B cell (primary cell): Measurements from ENCODE around the gene WDR62. TPM values are rescaled to one million over a fixed set of nuclear protein-coding genes. Genes with fewer than 3 reads are reported as not detected.

Experiments
- ATAC-seq: fragments of 200-7000 bp; cut with Tn5 transposase; one replicate; pipeline ENCODE4 v1.10.0; 2021; ENCODE audit warnings: low read depth, mild to moderate bottlenecking, moderate number of reproducible peaks, moderate library complexity
- CTCF ChIA-PET: fragments of 350-600 bp; sonication (Branson Sonifier 250); formaldehyde crosslinking; loops from one replicate; lab custom pipeline; 2021; ENCODE audit warnings: antibody characterized with exemption, inconsistent platforms; lab: Charles Lee
- POLR2A ChIA-PET: fragments of 350-600 bp; sonication (Branson Sonifier 250); formaldehyde crosslinking; loops from one replicate; lab custom pipeline; 2021; ENCODE audit warnings: antibody characterized with exemption; lab: Charles Lee
- DNase-seq: peaks from one replicate; pipeline ENCODE4 v3.0.0; 2013
- H2AFZ ChIP-seq: 2 replicates; pipeline ENCODE4 v1.6.1; 2012; ENCODE audit warnings: mild to moderate bottlenecking, low read depth, low read length; ENCODE audit not compliant: insufficient read depth, poor library complexity, severe bottlenecking
- H3K27ac ChIP-seq, 2 donors: 1 replicate in 1 of 2; 2 replicates in 1 of 2; pipeline ENCODE4 v1.5.1; 2012 to 2013; ENCODE audit warnings: low read length in 2 of 2, mild to moderate bottlenecking in 2 of 2, moderate library complexity in 1 of 2
- H3K27me3 ChIP-seq, 4 experiments: fragments of 200-600 bp in 1 of 4; sonication (generic) in 1 of 4; replicated peaks in 1 of 4; 1 replicate in 2 of 4; 2 replicates in 2 of 4; pipeline versions ENCODE4 v1.6.1 to v1.7.0; 2013 to 2016; ENCODE audit warnings: low read length in 3 of 4, mild to moderate bottlenecking in 2 of 4, mixed read lengths in 1 of 4, moderate library complexity in 1 of 4; ENCODE audit not compliant: insufficient read depth in 4 of 4, control insufficient read depth in 3 of 4; ENCODE audit errors: control extremely low read depth in 1 of 4
- H3K36me3 ChIP-seq, 2 experiments: replicated peaks in 1 of 2; 1 replicate in 1 of 2; 2 replicates in 1 of 2; pipeline versions ENCODE4 v1.6.1 to v1.7.1; 2013; ENCODE audit warnings: low read length in 1 of 2; ENCODE audit not compliant: insufficient read depth in 2 of 2, control insufficient read depth in 1 of 2; ENCODE audit errors: control extremely low read depth in 1 of 2, extremely low read depth in 1 of 2
- H3K4me1 ChIP-seq, 2 donors: fragments of 200-600 bp in 1 of 2; sonication (generic) in 1 of 2; 1 replicate in 1 of 2; 2 replicates in 1 of 2; pipeline versions ENCODE4 v1.5.1 to v1.6.1; 2013 to 2017; ENCODE audit warnings: low read length in 2 of 2; ENCODE audit not compliant: control insufficient read depth in 2 of 2, insufficient read depth in 2 of 2
- H3K4me2 ChIP-seq: replicated peaks from 2 replicates; pipeline ENCODE3; 2012; ENCODE audit warnings: mild to moderate bottlenecking, low read depth, low read length; ENCODE audit not compliant: poor library complexity, severe bottlenecking
- H3K4me3 ChIP-seq, 5 experiments: fragments of 200-600 bp in 1 of 5; sonication (generic) in 1 of 5; 1 replicate in 3 of 5; 2 replicates in 2 of 5; pipeline versions ENCODE4 v1.5.1 to v1.7.0; 2011 to 2016; ENCODE audit warnings: low read length in 4 of 5, mild to moderate bottlenecking in 4 of 5, low read depth in 2 of 5, control low read depth in 1 of 5, moderate library complexity in 1 of 5; ENCODE audit not compliant: insufficient read depth in 1 of 5; ENCODE audit errors: control extremely low read depth in 1 of 5, extremely low read depth in 1 of 5
- H3K79me2 ChIP-seq: fragments of 200-600 bp; sonication (generic); one replicate; pipeline ENCODE4 v1.6.0; 2016; ENCODE audit warnings: low read length; ENCODE audit not compliant: control insufficient read depth, insufficient read depth
- H3K9ac ChIP-seq: fragments of 200-600 bp; sonication (generic); 2 replicates; pipeline ENCODE4 v1.6.1; 2017; ENCODE audit warnings: mild to moderate bottlenecking, low read length, moderate library complexity
- H3K9me3 ChIP-seq, 3 donors: one replicate each; pipeline versions ENCODE4 v1.6.1 to v1.7.1; 2013; ENCODE audit warnings: low read length in 2 of 3; ENCODE audit not compliant: control insufficient read depth in 2 of 3, insufficient read depth in 1 of 3; ENCODE audit errors: control extremely low read depth in 1 of 3
- H4K20me1 ChIP-seq: 2 replicates; pipeline ENCODE4 v1.6.0; 2012; ENCODE audit warnings: mild to moderate bottlenecking, low read length; ENCODE audit not compliant: insufficient read depth, control insufficient read depth, poor library complexity, severe bottlenecking
- H3K27ac Mint-ChIP-seq: one replicate; pipeline ENCODE4 v1.8.0; 2021; ENCODE audit warnings: mixed read lengths
- H3K27me3 Mint-ChIP-seq: one replicate; pipeline ENCODE4 v1.8.0; 2021; ENCODE audit warnings: mixed read lengths
- H3K4me1 Mint-ChIP-seq: one replicate; pipeline ENCODE4 v1.8.0; 2021; ENCODE audit warnings: mixed read lengths
- H3K4me3 Mint-ChIP-seq: one replicate; pipeline ENCODE4 v1.8.0; 2021; ENCODE audit warnings: mixed read lengths
- H3K9me3 Mint-ChIP-seq: one replicate; pipeline ENCODE4 v1.8.0; 2022; ENCODE audit warnings: mixed read lengths; ENCODE audit not compliant: insufficient read depth
- CTCF ChIP-seq: fragments of 200-600 bp; IDR thresholded peaks from one replicate; pipeline ENCODE4 v1.8.0; 2022; ENCODE audit warnings: antibody characterized with exemption, mild to moderate bottlenecking
- EZH2 ChIP-seq: IDR thresholded peaks from 2 replicates; pipeline ENCODE4 v1.6.1; 2012; ENCODE audit warnings: borderline replicate concordance, low read depth, mild to moderate bottlenecking, moderate library complexity, low read length; ENCODE audit not compliant: insufficient read depth, poor library complexity, severe bottlenecking
- WGBS: methylation state at CpG from one replicate; pipeline ENCODE4 v1.1.5; 2013; ENCODE audit warnings: missing lambda C conversion rate; ENCODE audit not compliant: insufficient coverage; 5-methylcytosine and 5-hydroxymethylcytosine counted together
- intact Hi-C: fragments of 100-400 bp; cut with micrococcal nuclease; formaldehyde crosslinking; loops from one replicate; pipeline ENCODE4 v1.10.0; 2022
- polyA plus RNA-seq: library from polyadenylated mRNA; depleted of rRNA; stranded (reverse); fragments of >200 nt; gene quantifications from 2 replicates; pipeline ENCODE4 v1.2.3, GENCODE V29; 2012
- total RNA-seq, 2 donors: library from RNA; stranded (reverse); fragments of 120-200 nt in 1 of 2; gene quantifications; 1 replicate in 1 of 2; 2 replicates in 1 of 2; pipeline versions ENCODE4 v1.2.3 to v1.2.4, GENCODE V29; 2013 to 2022

Gene WDR62
- total and polyA plus RNA-seq, 2 donors (not counting 1 experiment from before 2014, with no cell fraction given) = 1.8 to 1.9 TPM

- Histone ChIP-seq H3K9ac (no peak overlapping the region), H3K27ac (no peak overlapping the region), H3K36me3 (peaks cover 0 to 33% of the 10 kb centered on the region in 2 experiments), H3K9me3 (peaks cover 0 to 5% (median 0%) of the 10 kb centered on the region in 3 donors), H3K4me2 (no peak overlapping the region), H3K4me3 (no peak overlapping the region), H3K4me1 (peaks cover 4 to 14% of the 10 kb centered on the region in 2 donors), H3K27me3 (no peaks in the 10 kb centered on the region), H4K20me1 (peaks cover 27% of the 10 kb centered on the region), H2AFZ (no peak overlapping the region), H3K79me2 (peaks cover 26% of the 10 kb centered on the region)
- intact Hi-C loops = no loop called here
- H3K27ac Mint-ChIP-seq = peak overlapping the region; percentile 20
- H3K27me3 Mint-ChIP-seq = no peaks in the 10 kb centered on the region
- ATAC-seq (no peak), DNase-seq (no peak)
- POLR2A ChIA-PET = interaction anchor here (0.5 kb wide), 1 partner anchor 414 kb away, joined by 3 read pairs; no protein-coding TSS in a partner anchor
- no peak for TF ChIP-seq CTCF
- no peak for TF ChIP-seq EZH2
- peak overlapping the region; percentile 96 for H3K4me3 Mint-ChIP-seq
- 94% methylated on average over 8 of the region's 14 CpGs for whole genome bisulfite sequencing
- no peaks in the 10 kb centered on the region for H3K9me3 Mint-ChIP-seq
- peaks cover 14% of the 10 kb centered on the region for H3K4me1 Mint-ChIP-seq
- CTCF ChIA-PET = interaction anchor here (1.1 kb wide), 1 partner anchor 27 kb away, joined by 3 read pairs; no protein-coding TSS in a partner anchor
Observed at GRCh38 chr19:36142046-36142445, 87.3 kb downstream of the WDR62 start.

GRCh38 chr19:36142496-36142895 is 87.8 kb downstream of the WDR62 start:
- Histone ChIP-seq H4K20me1 (peaks cover 27% of the 10 kb centered on the region), H2AFZ (no peak overlapping the region), H3K4me3 (no peak overlapping the region), H3K27me3 (no peaks in the 10 kb centered on the region), H3K9ac (no peak overlapping the region), H3K27ac (no peak overlapping the region), H3K4me1 (peaks cover 4 to 14% of the 10 kb centered on the region in 2 donors), H3K4me2 (no peak overlapping the region), H3K36me3 (peaks cover 0 to 36% of the 10 kb centered on the region in 2 experiments), H3K9me3 (peaks cover 0 to 5% (median 0%) of the 10 kb centered on the region in 3 donors), H3K79me2 (peaks cover 26% of the 10 kb centered on the region)
- H3K9me3 Mint-ChIP-seq = no peaks in the 10 kb centered on the region
- intact Hi-C loops = no loop called here
- no peak for DNase-seq
- ChIA-PET POLR2A (no interaction called here), CTCF (interaction anchor here (1.1 to 2.3 kb wide), 2 partner anchors 12 to 27 kb away, joined by 3 to 9 read pairs; no protein-coding TSS in a partner anchor)
- 98% methylated on average over 9 of the region's 9 CpGs for WGBS
- H3K27ac Mint-ChIP-seq = peak overlapping the region; percentile 63
- no peaks in the 10 kb centered on the region for H3K27me3 Mint-ChIP-seq
- H3K4me3 Mint-ChIP-seq = no peak overlapping the region
- TF ChIP-seq EZH2 = no peak
- no peak for TF ChIP-seq CTCF
- no peak for ATAC-seq
- H3K4me1 Mint-ChIP-seq = peaks cover 14% of the 10 kb centered on the region
